ENCODE results near the gene COQ8A. TPM values are rescaled to one million over a fixed set of nuclear protein-coding genes. Genes with fewer than 3 reads are reported as not detected.
"Not testable (repeated sequence)": the region's sequence is repeated elsewhere in the genome, so short reads cannot be mapped to it uniquely, and the experiment has no call there.

The COQ8A gene
- total and polyA plus RNA-seq, 4 donors, result 11.4 to 37.5 (median 20.6) TPM

DNA sequence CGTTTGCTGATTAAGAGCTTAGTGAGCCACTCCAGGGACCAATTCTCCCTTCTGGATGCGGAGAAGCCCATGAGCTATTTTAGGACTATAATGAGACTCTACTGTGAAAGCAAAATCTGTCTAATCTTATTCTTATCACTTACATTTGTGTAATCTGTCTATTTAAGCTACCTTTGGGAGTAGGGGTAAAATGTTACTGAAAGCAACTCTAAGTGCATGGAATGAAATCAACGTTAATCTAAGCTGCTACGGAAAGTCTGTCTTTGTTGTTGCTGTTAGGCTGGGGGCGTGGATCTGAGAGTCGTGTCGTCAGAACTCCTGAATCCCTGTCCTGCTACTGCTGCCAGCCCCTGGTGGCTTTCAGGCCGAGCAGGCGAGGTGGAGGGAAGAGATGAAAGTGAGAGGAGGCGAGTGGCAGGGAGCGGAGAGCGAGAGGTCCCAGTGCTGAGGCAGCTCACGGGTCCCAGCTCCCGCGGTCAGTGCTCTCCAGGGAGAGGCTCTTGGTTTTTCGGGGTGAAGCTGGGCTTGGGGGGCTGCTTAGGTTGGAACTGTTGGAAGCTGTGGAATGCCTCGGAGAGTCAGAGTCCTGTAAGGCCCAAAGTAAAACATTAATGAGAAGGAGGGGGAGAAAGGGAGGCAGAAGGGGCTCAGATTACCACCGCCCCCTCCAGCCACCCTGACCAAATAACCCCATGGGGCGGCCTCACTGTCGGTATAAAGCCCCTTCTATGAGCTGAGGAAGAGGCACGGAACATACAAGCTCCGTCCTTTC is 53.9 kb downstream of the COQ8A start:
- no peak for DNase-seq
- no peak overlapping the region for H3K4me3 ChIP-seq (ENCODE audit: low read length in 2 of 2)
- no peaks in the 10 kb centered on the region for H3K27me3 ChIP-seq (ENCODE audit: control insufficient read depth in 1 of 2, insufficient read depth in 2 of 2, low read length in 1 of 2)
- no peak overlapping the region for H3K27ac ChIP-seq (ENCODE audit: low read depth in 1 of 2, low read length in 2 of 2)
- ATAC-seq (ENCODE audit: low FRiP score), result no peak
- peaks cover 0 to under 1% of the 10 kb centered on the region in 2 donors for H3K4me1 ChIP-seq (ENCODE audit: control insufficient read depth in 1 of 2, insufficient read depth in 2 of 2, low read length in 2 of 2)
- intact Hi-C loops (cut with DNase I), result no loop called here
- 67 to 71% methylated on average over 22 of the region's 22 CpGs for WGBS, 2 donors
- no peaks in the 10 kb centered on the region for H3K9me3 ChIP-seq (ENCODE audit: control insufficient read depth, low read length)
- H3K36me3 ChIP-seq (ENCODE audit: control insufficient read depth in 1 of 2, insufficient read depth in 2 of 2, low read length in 1 of 2), result no peaks in the 10 kb centered on the region

DNA sequence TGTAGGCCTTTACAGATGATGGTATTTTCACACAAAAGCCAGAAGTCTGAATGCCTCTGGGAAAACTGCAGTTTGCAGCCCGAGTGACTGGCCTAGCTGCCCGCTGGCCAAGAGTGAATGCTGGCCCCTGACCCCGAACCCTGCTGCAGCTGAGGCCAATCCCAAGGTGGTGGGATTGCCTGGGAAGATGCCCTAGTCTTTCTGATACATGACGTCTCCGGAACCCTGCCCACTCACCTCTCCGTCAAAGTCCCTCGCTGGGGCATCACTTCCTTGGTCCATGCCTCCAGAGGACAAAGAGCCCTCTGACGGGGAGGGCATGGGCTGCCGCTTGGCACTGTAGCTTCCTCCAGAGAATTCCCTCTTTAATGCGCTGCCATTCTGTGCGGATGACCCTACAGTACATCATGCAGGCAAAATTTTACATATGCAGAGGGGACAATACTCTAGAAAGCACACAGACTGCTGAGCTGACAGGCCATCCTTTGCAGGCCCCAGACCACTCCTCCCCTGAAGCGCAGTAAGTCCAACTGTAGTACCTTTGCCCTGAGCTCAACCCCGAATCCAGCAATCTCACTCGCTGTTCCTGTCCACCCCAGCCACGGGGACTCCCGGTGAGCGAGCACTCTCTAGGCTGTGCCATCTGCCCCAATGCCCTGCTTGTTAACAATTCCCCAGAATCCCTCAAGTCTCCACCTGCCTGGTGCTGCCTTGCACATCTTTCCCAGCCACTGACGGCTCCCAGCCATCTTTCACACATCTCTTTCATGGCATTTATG is 54.7 kb downstream of the COQ8A start:
- 84 to 89% methylated on average over 18 of the region's 18 CpGs for WGBS, 2 donors
- DNase-seq (no peak), ATAC-seq (ENCODE audit: low FRiP score) (no peak)
- no peaks in the 10 kb centered on the region for H3K9me3 ChIP-seq (ENCODE audit: control insufficient read depth, low read length)
- no peaks in the 10 kb centered on the region for H3K4me1 ChIP-seq (ENCODE audit: control insufficient read depth in 1 of 2, insufficient read depth in 2 of 2, low read length in 2 of 2)
- H3K4me3 ChIP-seq (ENCODE audit: low read length in 2 of 2), result no peak overlapping the region
- no peak overlapping the region for H3K27ac ChIP-seq (ENCODE audit: low read depth in 1 of 2, low read length in 2 of 2)
- no peaks in the 10 kb centered on the region for H3K36me3 ChIP-seq (ENCODE audit: control insufficient read depth in 1 of 2, insufficient read depth in 2 of 2, low read length in 1 of 2)
- no peaks in the 10 kb centered on the region for H3K27me3 ChIP-seq (ENCODE audit: control insufficient read depth in 1 of 2, insufficient read depth in 2 of 2, low read length in 1 of 2)
- intact Hi-C loops (cut with DNase I), result no loop called here

DNA sequence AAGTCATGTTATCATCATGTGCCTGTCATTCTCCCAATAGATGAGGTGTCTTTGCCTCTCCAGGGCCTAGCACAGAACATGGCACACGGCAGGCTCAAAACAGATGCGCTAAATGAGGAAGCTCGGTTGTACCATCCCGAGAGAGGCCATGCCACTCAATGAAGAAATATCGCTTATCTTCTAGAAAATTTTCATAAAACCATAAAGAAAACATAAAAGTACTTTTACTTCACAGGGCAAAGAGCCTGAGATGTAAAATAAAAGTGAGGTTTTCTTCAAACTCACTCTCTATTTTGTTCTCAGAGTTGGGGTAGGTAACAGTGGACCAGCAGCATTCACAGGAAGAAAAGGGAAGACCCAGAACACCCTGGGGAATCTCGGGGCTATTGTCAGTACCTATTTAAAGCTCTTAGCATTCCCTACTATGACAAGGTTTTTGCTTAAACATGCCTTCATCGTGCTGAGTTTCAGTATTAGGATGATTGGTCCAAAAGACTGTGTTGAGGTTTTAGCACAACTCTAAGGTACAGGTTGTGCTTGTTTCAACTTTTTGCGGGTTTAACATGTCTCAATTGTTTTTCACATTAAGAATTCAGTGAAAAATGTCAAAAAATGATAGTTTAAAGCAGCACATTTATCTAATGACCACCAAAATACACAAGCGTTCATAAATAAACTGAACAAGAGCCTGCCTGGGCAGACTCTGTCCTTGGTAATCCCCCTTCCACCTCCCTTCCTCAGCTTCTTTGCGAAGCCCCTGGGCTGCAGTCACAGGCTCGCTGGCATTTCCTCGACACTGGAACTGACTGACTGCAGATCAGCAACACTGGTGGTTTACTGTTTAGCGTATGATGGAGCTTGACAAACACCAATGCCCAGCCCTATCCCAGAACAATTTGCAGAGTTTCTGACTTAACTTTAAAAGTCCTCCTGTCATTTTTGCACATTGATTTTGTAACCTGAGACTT is 55.6 kb downstream of the COQ8A start:
- H3K27ac ChIP-seq (ENCODE audit: low read depth in 1 of 2, low read length in 2 of 2), result no peak overlapping the region
- intact Hi-C loops (cut with DNase I), result no loop called here

DNA sequence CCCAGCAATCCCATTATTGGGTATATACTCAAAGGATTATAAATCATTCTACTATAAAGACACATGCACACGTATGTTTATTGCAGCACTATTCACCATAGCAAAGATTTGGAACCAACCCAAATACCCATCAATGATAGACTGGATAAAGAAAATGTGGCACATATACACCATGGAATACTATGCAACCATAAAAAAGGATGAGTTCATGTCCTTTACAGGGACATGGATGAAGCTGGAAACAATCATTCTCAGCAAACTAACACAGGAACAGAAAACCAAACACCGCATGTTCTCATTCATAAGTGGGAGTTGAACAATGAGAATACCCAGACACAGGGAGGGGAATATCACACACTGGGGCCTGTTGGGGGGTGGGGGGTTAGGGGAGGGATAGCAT is 59.5 kb downstream of the COQ8A start:
- H3K4me3 ChIP-seq (ENCODE audit: low read length in 2 of 2); H3K27me3 ChIP-seq (ENCODE audit: control insufficient read depth in 1 of 2, insufficient read depth in 2 of 2, low read length in 1 of 2); H3K4me1 ChIP-seq (ENCODE audit: control insufficient read depth in 1 of 2, insufficient read depth in 2 of 2, low read length in 2 of 2); H3K36me3 ChIP-seq (ENCODE audit: control insufficient read depth in 1 of 2, insufficient read depth in 2 of 2, low read length in 1 of 2); ATAC-seq (ENCODE audit: low FRiP score); DNase-seq; H3K27ac ChIP-seq (ENCODE audit: low read depth in 1 of 2, low read length in 2 of 2); H3K9me3 ChIP-seq (ENCODE audit: control insufficient read depth, low read length); intact Hi-C loops (cut with DNase I): not testable (repeated sequence)
- 98 to 100% methylated on average over 2 of the region's 2 CpGs for WGBS, 2 donors

More for the DNA sequence above, 55.6 kb downstream of the COQ8A start:
- no peaks in the 10 kb centered on the region for H3K9me3 ChIP-seq (ENCODE audit: control insufficient read depth, low read length)
- ATAC-seq (ENCODE audit: low FRiP score) (no peak), DNase-seq (no peak)
- H3K27me3 ChIP-seq (ENCODE audit: control insufficient read depth in 1 of 2, insufficient read depth in 2 of 2, low read length in 1 of 2), result no peaks in the 10 kb centered on the region
- no peaks in the 10 kb centered on the region for H3K4me1 ChIP-seq (ENCODE audit: control insufficient read depth in 1 of 2, insufficient read depth in 2 of 2, low read length in 2 of 2)
- WGBS, 2 donors, result 78 to 85% methylated on average over 13 of the region's 13 CpGs
- H3K36me3 ChIP-seq (ENCODE audit: control insufficient read depth in 1 of 2, insufficient read depth in 2 of 2, low read length in 1 of 2), result no peaks in the 10 kb centered on the region
- no peak overlapping the region for H3K4me3 ChIP-seq (ENCODE audit: low read length in 2 of 2)

DNA sequence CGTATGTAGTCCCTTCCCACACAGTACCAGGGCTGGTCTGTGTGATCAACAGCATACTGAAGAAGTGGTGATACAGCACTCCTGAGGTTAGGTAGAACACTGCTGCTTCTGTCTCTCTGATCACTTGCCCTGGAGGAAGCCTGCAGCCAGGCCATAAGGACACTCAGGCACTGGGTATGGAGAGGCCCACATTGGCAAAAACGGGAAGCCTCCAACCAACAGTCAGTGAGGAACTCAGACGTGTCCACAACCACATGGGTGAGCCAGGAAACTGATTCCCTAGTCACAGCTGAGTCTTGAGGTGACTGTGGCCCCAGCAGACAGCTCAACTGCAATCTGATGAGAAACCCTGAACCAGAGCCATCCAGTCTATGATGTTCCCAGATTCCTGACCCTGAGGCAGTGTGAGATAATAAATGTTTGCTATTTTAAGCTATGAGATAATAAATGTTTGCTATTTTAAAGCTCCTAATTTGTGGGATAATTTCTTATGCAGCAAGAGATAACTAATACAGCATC is 62.5 kb downstream of the COQ8A start:
- DNase-seq (no peak), ATAC-seq (ENCODE audit: low FRiP score) (no peak)
- H3K36me3 ChIP-seq (ENCODE audit: control insufficient read depth in 1 of 2, insufficient read depth in 2 of 2, low read length in 1 of 2), result peaks cover 0 to 11% of the 10 kb centered on the region in 2 donors
- no peak overlapping the region for H3K4me3 ChIP-seq (ENCODE audit: low read length in 2 of 2)
- no peaks in the 10 kb centered on the region for H3K9me3 ChIP-seq (ENCODE audit: control insufficient read depth, low read length)
- WGBS, 2 donors, result 52 to 57% methylated on average over 3 of the region's 3 CpGs
- H3K4me1 ChIP-seq (ENCODE audit: control insufficient read depth in 1 of 2, insufficient read depth in 2 of 2, low read length in 2 of 2), result no peaks in the 10 kb centered on the region
- no peaks in the 10 kb centered on the region for H3K27me3 ChIP-seq (ENCODE audit: control insufficient read depth in 1 of 2, insufficient read depth in 2 of 2, low read length in 1 of 2)
- intact Hi-C loops (cut with DNase I), result no loop called here
- H3K27ac ChIP-seq (ENCODE audit: low read depth in 1 of 2, low read length in 2 of 2), result no peak overlapping the region

DNA sequence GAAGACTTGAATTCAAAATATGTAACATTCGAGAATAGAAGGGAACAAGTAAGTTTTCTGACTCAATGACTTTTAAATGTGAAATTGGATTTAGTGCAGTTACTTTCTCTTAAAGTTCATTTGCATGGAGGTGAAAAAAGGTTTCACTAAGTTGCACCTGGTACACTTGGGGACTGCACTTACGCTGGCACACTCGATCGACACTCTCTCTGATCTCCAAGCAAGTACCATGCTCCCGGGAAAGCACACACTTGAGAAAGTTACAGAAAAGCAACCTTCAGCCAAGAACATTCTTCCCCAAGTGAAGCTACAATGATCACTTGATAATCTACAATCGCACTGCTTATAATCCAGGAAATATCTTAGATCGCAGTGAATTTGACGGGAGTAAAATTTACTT is 63.1 kb downstream of the COQ8A start:
- H3K27ac ChIP-seq (ENCODE audit: low read depth in 1 of 2, low read length in 2 of 2), result no peak overlapping the region
- no peaks in the 10 kb centered on the region for H3K9me3 ChIP-seq (ENCODE audit: control insufficient read depth, low read length)
- H3K27me3 ChIP-seq (ENCODE audit: control insufficient read depth in 1 of 2, insufficient read depth in 2 of 2, low read length in 1 of 2), result no peaks in the 10 kb centered on the region
- H3K4me1 ChIP-seq (ENCODE audit: control insufficient read depth in 1 of 2, insufficient read depth in 2 of 2, low read length in 2 of 2), result no peaks in the 10 kb centered on the region
- intact Hi-C loops (cut with DNase I), result no loop called here
- peaks cover 0 to 11% of the 10 kb centered on the region in 2 donors for H3K36me3 ChIP-seq (ENCODE audit: control insufficient read depth in 1 of 2, insufficient read depth in 2 of 2, low read length in 1 of 2)
- WGBS, 2 donors, result 93 to 94% methylated on average over 8 of the region's 8 CpGs
- ATAC-seq (ENCODE audit: low FRiP score) (no peak), DNase-seq (no peak)
- no peak overlapping the region for H3K4me3 ChIP-seq (ENCODE audit: low read length in 2 of 2)

DNA sequence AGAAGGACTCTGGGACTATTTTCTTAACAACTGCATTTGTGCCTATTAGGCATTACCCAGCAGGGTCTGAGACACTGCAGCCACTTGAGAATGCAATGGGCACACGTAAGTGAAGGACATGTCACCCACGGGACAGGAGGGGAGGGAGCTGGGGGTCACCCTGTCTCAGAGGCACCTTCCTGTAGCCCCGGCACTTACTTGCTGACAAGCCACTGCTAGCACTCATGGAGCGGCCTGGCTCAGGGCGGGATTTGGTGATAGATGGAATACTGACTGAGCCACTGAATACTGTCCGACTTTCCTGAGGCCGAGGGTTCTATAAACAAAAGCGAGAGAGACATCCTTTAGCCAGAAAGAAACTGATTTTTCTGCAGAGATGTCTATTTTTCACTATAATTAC is 64.7 kb downstream of the COQ8A start:
- ATAC-seq (ENCODE audit: low FRiP score), result no peak
- 80 to 90% methylated on average over 8 of the region's 8 CpGs for WGBS, 2 donors
- Histone ChIP-seq H3K36me3 (ENCODE audit: control insufficient read depth in 1 of 2, insufficient read depth in 2 of 2, low read length in 1 of 2) (peaks cover 0 to 11% of the 10 kb centered on the region in 2 donors), H3K27ac (ENCODE audit: low read depth in 1 of 2, low read length in 2 of 2) (no peak overlapping the region), H3K9me3 (ENCODE audit: control insufficient read depth, low read length) (no peaks in the 10 kb centered on the region), H3K4me3 (ENCODE audit: low read length in 2 of 2) (no peak overlapping the region), H3K27me3 (ENCODE audit: control insufficient read depth in 1 of 2, insufficient read depth in 2 of 2, low read length in 1 of 2) (no peaks in the 10 kb centered on the region), H3K4me1 (ENCODE audit: control insufficient read depth in 1 of 2, insufficient read depth in 2 of 2, low read length in 2 of 2) (no peaks in the 10 kb centered on the region)
- DNase-seq, result no peak
- intact Hi-C loops (cut with DNase I), result no loop called here

DNA sequence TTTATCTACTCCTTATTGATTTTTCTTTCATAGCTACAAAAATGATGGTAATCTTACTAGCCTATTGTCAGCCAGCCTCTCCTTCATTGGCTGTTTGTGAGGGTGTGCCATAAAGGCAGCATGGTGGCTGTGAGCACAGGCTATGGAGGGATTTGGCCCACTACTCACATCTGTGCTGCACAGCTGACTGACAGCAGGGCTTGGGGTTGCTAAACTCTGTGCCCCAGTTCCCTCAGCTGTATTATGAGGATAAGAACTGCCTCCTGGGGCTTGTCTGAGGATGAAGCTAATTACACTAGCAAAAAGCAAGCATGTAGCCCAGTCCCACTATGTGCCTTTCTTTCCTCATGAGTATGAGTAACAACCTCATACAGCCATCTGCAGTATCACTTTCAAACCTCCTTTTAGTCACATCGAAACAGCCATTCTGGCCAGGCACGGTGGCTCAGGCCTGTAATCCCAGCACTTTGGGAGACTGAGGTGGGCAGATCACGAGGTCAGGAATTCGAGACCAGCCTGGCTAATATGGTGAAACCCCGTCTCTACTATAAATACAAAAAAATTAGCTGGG is 66.2 kb downstream of the COQ8A start:
- no peaks in the 10 kb centered on the region for H3K27me3 ChIP-seq (ENCODE audit: control insufficient read depth in 1 of 2, insufficient read depth in 2 of 2, low read length in 1 of 2)
- no peaks in the 10 kb centered on the region for H3K4me1 ChIP-seq (ENCODE audit: control insufficient read depth in 1 of 2, insufficient read depth in 2 of 2, low read length in 2 of 2)
- no peak overlapping the region for H3K27ac ChIP-seq (ENCODE audit: low read depth in 1 of 2, low read length in 2 of 2)
- DNase-seq (no peak), ATAC-seq (ENCODE audit: low FRiP score) (no peak)
- 96 to 97% methylated on average over 5 of the region's 5 CpGs for WGBS, 2 donors
- peaks cover 0 to 7% of the 10 kb centered on the region in 2 donors for H3K36me3 ChIP-seq (ENCODE audit: control insufficient read depth in 1 of 2, insufficient read depth in 2 of 2, low read length in 1 of 2)
- no peaks in the 10 kb centered on the region for H3K9me3 ChIP-seq (ENCODE audit: control insufficient read depth, low read length)
- no peak overlapping the region for H3K4me3 ChIP-seq (ENCODE audit: low read length in 2 of 2)
- intact Hi-C loops (cut with DNase I), result no loop called here

All from aorta (tissue), 5 donors.